Activated CD4-positive, alpha-beta T cell treated with anti-CD3 and anti-CD28 coated beads, Interleukin-2, amount 10 ng/mL, durations not matched to agents 7 days and 5 days (primary cell): ENCODE data around the gene KANK4. TPM values are rescaled to one million over a fixed set of nuclear protein-coding genes. Genes with fewer than 3 reads are reported as not detected.

Source experiments
- CTCF ChIA-PET: fragments of 350-600 bp; sonication (Branson Sonifier 250); formaldehyde crosslinking; loops from one replicate; lab custom pipeline; 2021; ENCODE audit warnings: antibody characterized with exemption; lab: Charles Lee
- POLR2A ChIA-PET: fragments of 350-600 bp; sonication (Branson Sonifier 250); formaldehyde crosslinking; loops from one replicate; lab custom pipeline; 2021; ENCODE audit warnings: antibody characterized with exemption; lab: Charles Lee
- DNase-seq: peaks from one replicate; pipeline ENCODE4 v3.0.0-alpha.2; 2020
- H3K27ac Mint-ChIP-seq: one replicate; pipeline ENCODE4 v1.8.0; 2021; ENCODE audit warnings: mild to moderate bottlenecking, moderate library complexity, mixed read lengths
- H3K27me3 Mint-ChIP-seq: one replicate; pipeline ENCODE4 v1.8.0; 2021; ENCODE audit warnings: mixed read lengths
- H3K36me3 Mint-ChIP-seq: one replicate; pipeline ENCODE4 v1.8.0; 2021; ENCODE audit warnings: low read depth, mixed read lengths
- H3K4me1 Mint-ChIP-seq: one replicate; pipeline ENCODE4 v1.8.0; 2021; ENCODE audit warnings: mixed read lengths
- H3K4me3 Mint-ChIP-seq: one replicate; pipeline ENCODE4 v1.8.0; 2021; ENCODE audit warnings: mild to moderate bottlenecking, moderate library complexity, mixed read lengths
- H3K9me3 Mint-ChIP-seq: one replicate; pipeline ENCODE4 v1.8.0; 2021; ENCODE audit warnings: mixed read lengths
- total RNA-seq, 2 experiments: library from RNA; stranded (reverse); gene quantifications; one replicate each; pipeline ENCODE4 v1.2.3, GENCODE V29; 2021

KANK4 gene
- total RNA-seq, 2 experiments from 2014 or later: not detected

GRCh38 chr1:62209931-62210595 lies 109.2 kb downstream of the KANK4 start:
- CTCF ChIA-PET: no interaction called here

GRCh38 chr1:62208970-62209369 lies 110.3 kb downstream of the KANK4 start:
- POLR2A ChIA-PET: no interaction called here
- DNase-seq: no peak
- Mint-ChIP-seq H3K9me3 (peaks cover 16% of the 10 kb centered on the region), H3K4me1 (peaks cover 9% of the 10 kb centered on the region), H3K36me3 (peaks cover 4% of the 10 kb centered on the region), H3K27ac (no peak overlapping the region), H3K4me3 (no peak overlapping the region), H3K27me3 (peaks cover 2% of the 10 kb centered on the region)
- CTCF ChIA-PET: no interaction called here

More at GRCh38 chr1:62209931-62210595, 109.2 kb downstream of the KANK4 start:
- POLR2A ChIA-PET: no interaction called here
- peaks cover 9% of the 10 kb centered on the region for H3K4me1 Mint-ChIP-seq
- H3K27me3 Mint-ChIP-seq: peaks cover 2% of the 10 kb centered on the region
- H3K27ac Mint-ChIP-seq: no peak overlapping the region
- peaks cover 16% of the 10 kb centered on the region for H3K9me3 Mint-ChIP-seq
- H3K4me3 Mint-ChIP-seq: no peak overlapping the region
- peaks cover 4% of the 10 kb centered on the region for H3K36me3 Mint-ChIP-seq
- DNase-seq: no peak

- peaks cover 16% of the 10 kb centered on the region for H3K9me3 Mint-ChIP-seq
- CTCF ChIA-PET: no interaction called here
- DNase-seq: no peak
- H3K27ac Mint-ChIP-seq: no peak overlapping the region
- POLR2A ChIA-PET: no interaction called here
- no peak overlapping the region for H3K4me3 Mint-ChIP-seq
- peaks cover 2% of the 10 kb centered on the region for H3K27me3 Mint-ChIP-seq
- peaks cover 9% of the 10 kb centered on the region for H3K4me1 Mint-ChIP-seq
- peaks cover 4% of the 10 kb centered on the region for H3K36me3 Mint-ChIP-seq
Measured at GRCh38 chr1:62208087-62208486, 111.1 kb downstream of the KANK4 start.

DNA sequence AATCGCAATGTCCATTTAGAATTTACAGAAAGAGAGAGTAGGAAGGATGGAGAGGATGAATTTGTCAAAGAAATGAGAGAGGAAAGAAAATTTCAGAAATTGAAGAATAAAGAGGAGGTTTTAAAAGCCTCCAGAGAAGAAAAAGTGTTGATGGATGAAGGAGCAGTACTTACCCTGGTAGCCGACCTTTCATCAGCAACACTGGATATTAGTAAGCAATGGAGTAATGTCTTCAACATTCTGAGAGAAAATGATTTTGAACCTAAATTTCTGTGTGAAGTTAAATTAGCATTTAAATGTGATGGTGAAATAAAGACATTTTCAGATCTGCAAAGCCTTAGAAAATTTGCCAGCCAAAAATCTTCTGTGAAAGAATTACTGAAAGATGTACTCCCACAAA lies 112.0 kb downstream of the KANK4 start:
- H3K27me3 Mint-ChIP-seq: peaks cover 2% of the 10 kb centered on the region
- ChIA-PET CTCF (no interaction called here), POLR2A (no interaction called here)
- no peak overlapping the region for H3K4me3 Mint-ChIP-seq
- H3K4me1 Mint-ChIP-seq: peaks cover 9% of the 10 kb centered on the region
- H3K27ac Mint-ChIP-seq: no peak overlapping the region
- peaks cover 16% of the 10 kb centered on the region for H3K9me3 Mint-ChIP-seq
- peaks cover 4% of the 10 kb centered on the region for H3K36me3 Mint-ChIP-seq
- DNase-seq: no peak

DNA sequence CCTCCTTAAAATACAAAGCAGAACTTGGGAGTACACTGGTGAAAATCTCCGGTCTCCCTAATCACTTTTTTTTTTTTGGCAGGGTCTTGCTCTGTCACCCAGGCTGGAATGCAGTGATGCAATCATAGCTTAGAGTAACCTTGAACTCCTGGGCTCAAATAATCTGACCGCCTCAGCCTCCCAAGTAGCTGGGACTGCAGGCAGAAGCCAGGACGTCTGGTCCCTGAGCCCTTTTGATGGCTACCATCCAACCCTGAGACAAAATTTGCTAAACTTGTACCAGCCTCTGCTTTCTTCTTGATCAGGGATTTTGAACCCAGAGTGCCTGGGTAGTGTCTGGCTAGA lies 120.5 kb downstream of the KANK4 start:
- H3K4me1 Mint-ChIP-seq: peaks cover 3% of the 10 kb centered on the region
- ChIA-PET POLR2A (no interaction called here), CTCF (interaction anchor here (0.6 kb wide), 1 partner anchor 314 kb away, joined by 4 read pairs; no protein-coding TSS in a partner anchor)
- DNase-seq: no peak
- H3K27ac Mint-ChIP-seq: no peak overlapping the region
- no peak overlapping the region for H3K4me3 Mint-ChIP-seq
- no peaks in the 10 kb centered on the region for H3K9me3 Mint-ChIP-seq
- H3K27me3 Mint-ChIP-seq: peaks cover 23% of the 10 kb centered on the region
- H3K36me3 Mint-ChIP-seq: no peaks in the 10 kb centered on the region

DNA sequence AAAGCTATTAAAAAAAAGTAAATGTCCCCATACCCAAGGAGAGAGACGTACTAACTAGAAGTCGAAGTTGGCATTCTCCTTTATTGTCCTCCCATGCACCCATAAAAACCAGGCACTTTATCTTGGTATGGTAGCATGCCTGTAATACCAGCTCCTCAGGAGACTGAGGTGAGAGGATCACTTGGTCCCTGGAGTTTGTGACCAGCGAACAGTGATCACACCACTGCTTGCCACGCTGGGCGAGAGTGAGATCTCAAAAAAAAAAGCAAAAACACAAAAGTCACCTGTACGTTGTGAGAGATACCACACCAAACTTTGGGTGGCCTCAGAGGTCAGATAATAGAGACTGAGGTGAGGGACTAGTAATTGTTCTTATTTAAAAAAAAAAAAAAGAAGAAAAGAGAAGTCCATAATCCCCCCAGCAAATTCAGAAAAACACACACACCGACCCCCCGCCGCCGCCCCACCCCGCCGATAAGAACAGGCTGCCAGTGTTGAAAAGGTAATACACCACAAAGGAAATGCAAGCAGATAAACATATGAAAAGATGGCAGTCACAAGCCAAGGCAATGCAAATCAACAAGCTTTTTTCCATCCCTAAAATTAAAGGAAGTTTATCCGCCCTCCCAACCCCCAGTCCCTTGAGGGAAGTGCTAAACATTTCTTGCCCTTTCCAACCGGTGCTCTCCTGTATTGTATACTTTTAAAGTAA lies 121.0 kb downstream of the KANK4 start:
- Mint-ChIP-seq H3K9me3 (no peaks in the 10 kb centered on the region), H3K36me3 (no peaks in the 10 kb centered on the region), H3K4me3 (no peak overlapping the region), H3K27ac (no peak overlapping the region), H3K4me1 (peaks cover 3% of the 10 kb centered on the region), H3K27me3 (peaks cover 25% of the 10 kb centered on the region)
- no peak for DNase-seq
- CTCF ChIA-PET: interaction anchor here (0.6 kb wide), 2 partner anchors 88 to 313 kb away, joined by 3 to 4 read pairs; no protein-coding TSS in a partner anchor
- POLR2A ChIA-PET: no interaction called here

DNA sequence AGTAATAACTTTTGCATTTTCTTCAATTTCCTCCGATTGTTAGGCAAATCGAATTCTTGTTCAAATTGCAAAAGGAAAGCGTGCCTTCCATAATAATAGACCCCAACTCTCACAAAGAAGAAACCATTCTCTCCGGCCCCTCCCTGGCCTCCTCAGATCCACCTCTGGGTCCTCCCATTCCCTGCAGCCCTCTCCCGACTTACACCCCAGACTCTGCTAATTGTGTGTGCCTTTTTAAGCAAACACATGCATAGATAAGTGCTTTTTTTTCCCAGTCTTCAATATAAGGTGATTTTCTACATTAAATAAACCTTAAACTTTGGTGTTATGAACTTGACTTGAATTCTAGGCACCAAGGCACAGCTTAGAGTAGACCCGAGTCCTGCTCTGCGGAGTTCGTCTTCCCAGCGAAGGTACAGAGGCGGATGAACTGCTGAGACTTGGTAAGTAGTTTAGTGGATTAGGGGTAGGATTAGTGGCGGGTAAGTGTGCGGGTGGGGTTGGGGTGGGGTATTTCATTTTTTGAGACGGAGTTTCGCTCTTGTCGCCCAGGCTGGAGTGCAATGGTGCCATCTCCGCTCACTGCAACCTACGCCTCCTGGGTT lies 123.0 kb downstream of the KANK4 start:
- Mint-ChIP-seq H3K36me3 (no peaks in the 10 kb centered on the region), H3K4me1 (peaks cover 3% of the 10 kb centered on the region), H3K4me3 (no peak overlapping the region), H3K9me3 (no peaks in the 10 kb centered on the region), H3K27me3 (peaks cover 25% of the 10 kb centered on the region), H3K27ac (no peak overlapping the region)
- CTCF ChIA-PET: no interaction called here
- DNase-seq: no peak
- POLR2A ChIA-PET: no interaction called here

DNA sequence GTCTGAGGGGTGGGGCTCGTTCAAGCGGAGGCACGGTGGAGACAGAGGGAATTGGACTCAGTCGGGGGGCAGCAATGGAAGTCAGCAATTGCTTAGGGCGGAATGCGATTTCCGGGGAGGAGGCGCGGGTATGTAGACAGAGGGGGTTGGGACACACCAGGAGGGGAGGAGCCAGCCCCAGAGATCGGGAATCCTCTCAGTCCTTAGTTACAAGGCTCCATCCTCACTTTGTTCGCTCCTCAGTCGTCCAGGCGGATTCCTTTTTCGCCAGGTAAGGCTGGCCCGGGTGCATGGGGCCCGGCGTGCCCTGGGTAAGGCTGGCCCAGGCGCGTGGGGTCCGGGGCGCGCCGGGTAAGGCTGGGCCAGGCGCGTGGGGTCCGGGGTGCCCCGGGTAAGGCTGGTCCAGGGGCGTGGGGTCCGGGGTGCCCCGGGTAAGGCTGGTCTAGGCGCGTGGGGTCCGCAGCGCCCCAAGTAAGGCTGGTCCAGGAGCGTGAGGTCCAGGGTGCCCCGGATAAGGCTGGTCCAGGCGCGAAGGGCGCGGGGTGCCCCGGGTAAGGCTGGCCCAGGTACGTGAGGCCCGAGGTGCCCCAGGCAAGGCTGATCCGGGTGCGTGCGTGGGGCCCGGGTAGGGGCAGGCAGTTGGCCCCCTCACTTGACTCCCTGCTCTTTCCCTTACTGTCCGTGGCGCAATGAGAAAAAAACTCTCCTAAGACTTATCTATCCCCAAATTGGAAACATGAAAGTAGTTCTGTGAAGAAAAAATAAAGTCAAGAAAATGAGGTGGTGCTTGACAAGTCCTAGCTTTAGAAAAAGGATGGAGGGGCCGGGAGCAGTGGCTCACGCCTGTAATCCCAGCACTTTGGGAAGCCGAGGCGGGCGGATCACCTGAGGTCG lies 124.3 kb downstream of the KANK4 start, which contains the start of gene L1TD1:
TSS of gene L1TD1 (plus strand) at position 199 of the 894 bp plus-strand sequence. CDS start 11,780 bp downstream, outside the sequence.
- POLR2A ChIA-PET: no interaction called here
- DNase-seq: no peak

DNA sequence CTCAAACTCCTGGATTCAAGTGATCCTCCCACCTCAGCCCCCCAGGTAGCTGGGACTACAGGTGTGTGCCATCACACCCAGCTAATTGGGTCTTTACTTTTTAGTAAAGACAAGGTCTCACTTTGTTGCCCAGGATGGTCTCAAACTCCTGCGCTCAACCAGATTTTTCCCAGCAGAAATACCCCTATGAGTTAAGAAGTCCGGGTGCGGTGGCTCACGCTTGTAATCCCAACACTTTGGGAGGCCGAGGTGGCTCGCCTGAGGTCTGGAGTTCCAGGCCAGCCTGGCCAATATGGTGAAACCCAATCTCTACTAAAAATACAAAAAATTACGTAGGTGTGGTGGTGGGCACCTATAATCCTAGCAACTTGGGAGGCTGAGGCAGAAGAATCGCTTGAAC lies 131.1 kb downstream of the KANK4 start:
- Mint-ChIP-seq H3K27ac (no peak overlapping the region), H3K36me3 (no peaks in the 10 kb centered on the region), H3K27me3 (no peaks in the 10 kb centered on the region), H3K4me1 (no peaks in the 10 kb centered on the region), H3K9me3 (no peaks in the 10 kb centered on the region), H3K4me3 (no peak overlapping the region)
- ChIA-PET POLR2A (no interaction called here), CTCF (interaction anchor here (0.9 kb wide), 1 partner anchor 13 kb away, joined by 3 read pairs; no protein-coding TSS in a partner anchor)
- no peak for DNase-seq

More for the DNA sequence above, 124.3 kb downstream of the KANK4 start, which contains the start of gene L1TD1:
- H3K9me3 Mint-ChIP-seq: no peaks in the 10 kb centered on the region
- no peak within 1 kb of the TSS for H3K4me3 Mint-ChIP-seq
- H3K36me3 Mint-ChIP-seq: no peaks in the 10 kb centered on the region
- peaks cover 3% of the 10 kb centered on the region for H3K4me1 Mint-ChIP-seq
- peaks cover 25% of the 10 kb centered on the region for H3K27me3 Mint-ChIP-seq
- CTCF ChIA-PET: no interaction called here
- no peak within 1 kb of the TSS for H3K27ac Mint-ChIP-seq

- no peak overlapping the region for H3K4me3 Mint-ChIP-seq
- no peak for DNase-seq
- no peaks in the 10 kb centered on the region for H3K4me1 Mint-ChIP-seq
- H3K27ac Mint-ChIP-seq: no peak overlapping the region
- H3K27me3 Mint-ChIP-seq: no peaks in the 10 kb centered on the region
- H3K36me3 Mint-ChIP-seq: no peaks in the 10 kb centered on the region
- H3K9me3 Mint-ChIP-seq: no peaks in the 10 kb centered on the region
- ChIA-PET CTCF (interaction anchor here (0.9 kb wide), 1 partner anchor 12 kb away, joined by 3 read pairs; no protein-coding TSS in a partner anchor), POLR2A (no interaction called here)
Measured at GRCh38 chr1:62187548-62187947, 131.7 kb downstream of the KANK4 start.
